NCI-H128 (cell line): ENCODE data around the gene CASK.

Experiments
- DNase-seq: peaks from one replicate; lab custom pipeline; 2025; ENCODE audit not compliant: unreplicated experiment; lab: John Stamatoyannopoulos, UW

The CASK gene

DNA sequence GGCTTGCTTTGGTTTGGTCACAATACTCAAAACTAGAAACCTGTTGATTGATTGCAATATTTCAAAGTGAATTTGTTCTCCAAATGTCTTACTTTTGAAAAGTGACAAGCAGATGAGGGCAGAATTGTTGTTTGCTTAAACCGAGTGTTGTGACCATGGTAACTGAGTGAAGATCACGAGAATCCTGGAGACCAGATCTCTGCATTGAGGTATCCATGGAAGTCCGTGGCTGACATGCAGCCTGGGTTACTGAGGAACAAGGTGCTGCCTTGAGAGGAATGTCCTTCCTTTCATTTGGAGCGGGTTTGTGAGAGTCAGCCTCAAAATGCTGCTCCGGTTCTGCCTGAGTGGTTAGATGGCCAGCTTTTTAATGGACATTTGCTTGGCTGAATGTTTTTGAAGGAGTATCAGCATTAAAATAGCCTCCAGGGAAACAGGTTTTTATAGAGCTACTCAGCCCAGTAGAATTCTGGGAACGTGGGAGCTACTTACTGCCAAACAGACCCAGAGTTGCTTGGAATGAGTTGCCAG lies 444.9 kb downstream of the CASK start:
- DNase-seq, result no peak

DNA sequence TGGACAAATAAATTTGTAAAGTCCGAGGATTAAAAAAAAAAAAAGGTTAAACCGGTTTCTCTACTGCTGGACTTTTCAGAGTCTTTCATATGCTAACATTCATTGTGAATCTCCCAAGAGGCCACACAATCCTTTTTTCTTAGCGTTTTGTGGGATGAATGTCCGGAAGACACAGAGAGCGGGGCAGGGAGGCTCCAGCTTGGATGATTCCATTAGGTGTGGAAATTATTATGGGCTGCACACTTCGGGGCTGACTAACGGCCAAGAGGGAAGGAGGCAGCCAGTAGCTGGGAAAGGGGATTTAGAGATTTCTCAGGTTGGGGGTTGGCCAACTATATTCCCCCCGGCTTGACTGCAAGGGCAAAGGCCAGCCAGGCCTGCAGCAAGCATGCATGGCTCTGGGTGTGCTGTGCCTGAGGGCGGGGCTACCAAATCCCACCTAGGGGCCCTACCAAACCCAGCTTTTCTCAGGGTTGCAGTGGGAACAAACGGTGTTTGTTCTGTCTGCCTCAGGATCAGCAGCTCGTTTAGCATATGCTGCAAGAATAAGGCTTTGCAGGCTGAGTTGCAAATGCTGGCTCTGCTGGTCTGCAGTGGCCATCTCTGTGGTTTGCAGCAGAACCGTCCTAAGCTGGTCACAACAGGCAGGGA lies 447.6 kb downstream of the CASK start:
- no peak for DNase-seq

DNA sequence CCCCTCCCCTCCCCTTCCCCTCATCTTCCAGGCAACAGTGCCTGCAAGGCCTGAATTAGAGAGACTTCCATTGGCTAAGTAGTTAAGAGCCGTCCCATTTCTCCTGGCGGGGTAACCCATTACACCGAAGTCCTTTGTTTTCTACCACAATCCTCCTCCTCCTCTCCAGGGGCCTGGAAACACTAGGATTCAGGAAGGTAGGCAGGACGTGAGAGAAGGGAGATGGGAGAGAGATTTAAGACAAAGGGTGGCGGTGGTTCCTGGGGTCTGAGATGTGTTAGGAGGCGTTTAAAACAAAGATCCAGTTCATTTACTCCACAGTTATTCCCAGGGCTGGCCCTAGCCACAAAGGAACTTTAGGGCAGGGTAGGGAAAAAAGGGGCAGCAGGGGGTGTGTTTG lies 448.2 kb downstream of the CASK start:
- DNase-seq, result no peak

- DNase-seq, result no peak
Observed at GRCh38 chrX:41474726-41475100, 448.6 kb downstream of the CASK start.

DNA sequence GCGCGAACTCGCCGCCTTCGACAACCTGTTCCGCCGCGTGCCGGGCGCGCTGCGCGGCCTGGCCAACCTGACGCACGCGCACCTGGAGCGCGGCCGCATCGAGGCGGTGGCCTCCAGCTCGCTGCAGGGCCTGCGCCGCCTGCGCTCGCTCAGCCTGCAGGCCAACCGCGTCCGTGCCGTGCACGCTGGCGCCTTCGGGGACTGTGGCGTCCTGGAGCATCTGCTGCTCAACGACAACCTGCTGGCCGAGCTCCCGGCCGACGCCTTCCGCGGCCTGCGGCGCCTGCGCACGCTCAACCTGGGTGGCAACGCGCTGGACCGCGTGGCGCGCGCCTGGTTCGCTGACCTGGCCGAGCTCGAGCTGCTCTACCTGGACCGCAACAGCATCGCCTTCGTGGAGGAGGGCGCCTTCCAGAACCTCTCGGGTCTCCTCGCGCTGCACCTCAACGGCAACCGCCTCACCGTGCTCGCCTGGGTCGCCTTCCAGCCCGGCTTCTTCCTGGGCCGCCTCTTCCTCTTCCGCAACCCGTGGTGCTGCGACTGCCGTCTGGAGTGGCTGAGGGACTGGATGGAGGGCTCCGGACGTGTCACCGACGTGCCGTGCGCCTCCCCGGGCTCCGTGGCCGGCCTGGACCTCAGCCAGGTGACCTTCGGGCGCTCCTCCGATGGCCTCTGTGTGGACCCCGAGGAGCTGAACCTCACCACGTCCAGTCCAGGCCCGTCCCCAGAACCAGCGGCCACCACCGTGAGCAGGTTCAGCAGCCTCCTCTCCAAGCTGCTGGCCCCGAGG lies 449.2 kb downstream of the CASK start:
- no peak for DNase-seq

DNA sequence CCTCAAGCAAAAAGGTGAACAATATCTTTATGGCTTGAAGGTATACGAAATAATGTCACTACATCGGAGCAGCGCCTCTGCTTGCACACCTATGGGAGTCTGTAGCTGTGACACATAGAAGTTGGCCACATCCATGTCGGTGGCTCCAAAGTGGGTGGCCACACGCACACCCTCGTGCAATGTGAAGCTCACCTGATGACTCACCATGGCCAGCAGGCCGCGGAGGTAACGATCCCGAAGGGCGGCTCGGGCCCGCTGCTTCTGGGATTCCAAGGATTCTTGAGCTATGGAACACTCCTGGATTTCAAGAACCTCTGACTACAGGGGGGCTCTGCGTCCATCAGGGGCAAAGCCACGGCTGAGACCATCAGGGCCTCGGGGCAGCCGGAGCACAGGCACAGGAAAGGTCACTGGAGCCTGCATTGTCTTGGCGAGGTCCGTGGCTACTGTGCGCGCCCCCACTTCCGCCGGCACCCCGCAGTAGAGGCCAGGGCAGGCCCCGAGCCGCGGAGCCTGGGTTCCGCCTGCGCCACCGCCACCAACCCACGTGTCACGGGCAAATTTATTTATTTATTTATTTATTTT lies 451.0 kb downstream of the CASK start:
- no peak for DNase-seq

DNA sequence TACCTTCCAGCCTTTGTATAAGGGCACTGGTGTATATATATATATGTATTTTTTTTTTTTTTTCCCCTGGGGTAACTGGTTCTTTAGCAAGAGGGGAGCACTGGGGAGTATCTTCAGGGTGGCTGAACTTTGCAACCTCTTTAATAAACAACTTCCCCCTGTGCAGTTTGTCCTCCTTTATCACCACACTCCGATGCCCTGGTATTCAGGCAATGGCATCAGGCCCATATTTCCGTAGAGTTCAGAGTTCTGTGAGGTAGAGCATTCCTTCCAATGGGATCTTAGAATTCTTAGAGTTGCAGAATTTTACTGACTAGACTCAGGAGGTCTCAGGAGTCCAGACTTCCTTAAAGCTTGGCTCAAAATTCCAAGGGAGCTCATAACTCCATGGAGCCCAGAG lies 451.6 kb downstream of the CASK start:
- DNase-seq, result no peak

DNA sequence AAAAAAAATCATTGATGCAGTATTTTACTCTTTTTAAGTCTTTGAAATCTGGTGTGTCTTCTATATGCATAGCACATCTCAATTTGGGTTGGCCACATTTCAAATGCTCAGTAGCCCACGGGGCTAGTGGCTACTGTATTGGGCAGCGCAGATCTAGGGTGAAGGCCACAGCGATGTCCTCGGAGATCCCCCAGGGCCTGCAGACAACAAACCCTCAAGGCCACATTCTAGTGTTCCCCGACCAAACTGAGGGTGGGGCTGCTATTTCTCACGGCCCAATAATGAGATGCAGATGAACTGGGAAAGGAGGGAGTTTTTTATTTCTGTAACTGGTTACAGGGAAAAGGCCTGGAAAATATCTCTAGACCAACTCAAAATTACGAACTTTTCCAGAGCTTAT lies 452.6 kb downstream of the CASK start:
- DNase-seq, result no peak

DNA sequence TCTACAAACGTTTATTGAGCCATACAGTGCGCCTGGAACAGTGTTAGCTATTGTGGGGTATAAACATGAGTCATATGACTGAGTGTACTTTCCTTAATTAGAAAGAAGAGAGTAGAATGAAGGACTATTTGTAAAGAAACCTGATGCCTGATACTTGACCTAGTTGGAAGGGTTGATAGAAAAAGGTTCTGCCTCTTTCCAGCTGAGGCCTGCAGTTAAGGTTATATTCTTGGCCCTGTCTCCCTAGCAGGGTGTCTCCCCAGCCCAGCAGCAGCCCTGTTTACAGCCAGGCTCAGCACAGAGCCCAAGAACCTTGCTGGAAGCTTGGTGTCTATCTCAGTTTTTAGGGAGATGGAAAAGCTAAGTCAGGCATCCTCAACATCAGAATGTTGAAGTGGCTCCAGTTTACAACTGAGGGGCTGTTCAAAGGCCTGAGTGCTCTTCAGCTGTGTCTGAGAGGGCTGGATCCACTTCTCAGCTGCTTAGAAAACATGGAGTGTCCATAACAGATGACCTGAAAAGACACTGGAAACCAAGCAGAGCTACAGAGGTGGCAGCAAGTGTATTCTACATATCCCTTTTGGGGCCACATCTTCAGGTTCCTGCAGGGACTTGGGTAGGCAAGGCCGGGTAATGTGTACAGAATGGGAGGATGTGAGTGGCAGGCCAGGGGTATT lies 454.6 kb downstream of the CASK start:
- peak; percentile 65 for DNase-seq
